Kidney epithelial cell (primary cell): ENCODE measurements around the gene ZDHHC21. TPM values are rescaled to one million over a fixed set of nuclear protein-coding genes. Genes with fewer than 3 reads are reported as not detected.

Source experiments
- DNase-seq: peaks from one replicate; pipeline ENCODE4 v3.0.0-alpha.2; 2010; ENCODE audit warnings: low read depth
- H3K27me3 ChIP-seq: 2 replicates; pipeline ENCODE4 v1.6.0; 2011; ENCODE audit warnings: low read length; ENCODE audit not compliant: control insufficient read depth, insufficient read depth
- H3K36me3 ChIP-seq: 2 replicates; pipeline ENCODE4 v1.5.1; 2011; ENCODE audit warnings: low read length; ENCODE audit not compliant: control insufficient read depth, insufficient read depth
- H3K4me3 ChIP-seq: 2 replicates; pipeline ENCODE4 v1.5.1; 2011; ENCODE audit warnings: low read depth, mild to moderate bottlenecking, control low read depth, low read length
- CTCF ChIP-seq: IDR thresholded peaks from 2 replicates; pipeline ENCODE4 v1.5.1; 2011; ENCODE audit warnings: mild to moderate bottlenecking, moderate library complexity, low read length, control low read depth, inconsistent platforms; ENCODE audit not compliant: insufficient read depth, poor library complexity, severe bottlenecking
- total RNA-seq: library from RNA; depleted of rRNA; stranded (reverse); fragments of >200 nt; gene quantifications from 2 replicates; pipeline ENCODE4 v1.2.3, GENCODE V29; 2015

Gene ZDHHC21
- 7.5 and 7.7 TPM in 2 replicates for total RNA-seq

GRCh38 chr9:14693251-14693861 is at the start of gene ZDHHC21:
Gene ZDHHC21 (minus strand): TSS chr9:14693432. CDS start chr9:14674340, 19,092 bp downstream.
- Histone ChIP-seq H3K4me3 (peak within 1 kb of the TSS; percentile 85), H3K36me3 (no peaks in the 10 kb centered on the region), H3K27me3 (no peaks in the 10 kb centered on the region)
- DNase-seq, result no peak
- TF ChIP-seq CTCF, result no peak

- DNase-seq, result no peak
- H3K4me3 ChIP-seq, result no peak overlapping the region
- H3K36me3 ChIP-seq, result no peaks in the 10 kb centered on the region
- TF ChIP-seq CTCF, result no peak
- no peaks in the 10 kb centered on the region for H3K27me3 ChIP-seq
These were observed 48.1 kb upstream of the ZDHHC21 start for GRCh38 chr9:14741369-14741768.

GRCh38 chr9:14733133-14733532 is 39.9 kb upstream of the ZDHHC21 start:
- Histone ChIP-seq H3K36me3 (no peaks in the 10 kb centered on the region), H3K4me3 (no peak overlapping the region), H3K27me3 (no peaks in the 10 kb centered on the region)
- DNase-seq, result no peak
- no peak for TF ChIP-seq CTCF

GRCh38 chr9:14731294-14731981 is 38.2 kb upstream of the ZDHHC21 start:
- no peak for TF ChIP-seq CTCF
- Histone ChIP-seq H3K27me3 (no peaks in the 10 kb centered on the region), H3K4me3 (no peak overlapping the region), H3K36me3 (no peaks in the 10 kb centered on the region)
- no peak for DNase-seq

- no peak for TF ChIP-seq CTCF
- H3K4me3 ChIP-seq, result no peak overlapping the region
- no peak for DNase-seq
These were observed 37.2 kb upstream of the ZDHHC21 start for GRCh38 chr9:14730461-14730898.

GRCh38 chr9:14723301-14723700 is 30.1 kb upstream of the ZDHHC21 start:
- H3K4me3 ChIP-seq, result no peak overlapping the region
- no peak for DNase-seq
- TF ChIP-seq CTCF, result no peak
- no peaks in the 10 kb centered on the region for H3K36me3 ChIP-seq
- H3K27me3 ChIP-seq, result no peaks in the 10 kb centered on the region

More at GRCh38 chr9:14730461-14730898, 37.2 kb upstream of the ZDHHC21 start:
- Histone ChIP-seq H3K27me3 (no peaks in the 10 kb centered on the region), H3K36me3 (no peaks in the 10 kb centered on the region)
